Stimulated activated CD8-positive, alpha-beta memory T cell treated with anti-CD3 and anti-CD28 coated beads, Interleukin-2, amount 100 ng/mL, for 48 hours (primary cell): ENCODE measurements around the gene C3orf38.
"Not testable (repeated sequence)": the region's sequence is repeated elsewhere in the genome, so short reads cannot be mapped to it uniquely, and the experiment has no call there.

Source experiments
- DNase-seq, 2 donors: peaks; one replicate each; pipeline ENCODE4 v3.0.0-alpha.2; 2020; ENCODE audit warnings: low read depth in 2 of 2

The C3orf38 gene

DNA sequence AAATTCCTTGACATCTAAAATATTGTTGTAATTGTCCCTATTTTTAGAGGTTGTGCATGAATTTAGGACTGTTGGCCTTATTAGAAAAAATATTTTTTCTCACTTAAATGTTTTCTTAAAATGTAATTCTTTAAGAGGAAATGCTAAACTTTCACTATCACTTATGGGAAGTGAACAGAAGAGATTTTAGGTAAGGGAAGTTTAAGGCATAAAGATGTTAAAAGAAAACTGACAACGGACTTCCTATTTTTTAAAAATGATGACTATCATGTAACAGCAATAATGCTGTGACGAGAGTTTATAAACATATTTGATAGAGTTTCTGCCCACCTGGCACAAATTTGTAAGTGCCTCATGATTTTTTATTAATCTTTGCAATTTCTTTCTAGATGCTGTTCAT lies 3.1 kb downstream of the C3orf38 start:
- no peak for DNase-seq

DNA sequence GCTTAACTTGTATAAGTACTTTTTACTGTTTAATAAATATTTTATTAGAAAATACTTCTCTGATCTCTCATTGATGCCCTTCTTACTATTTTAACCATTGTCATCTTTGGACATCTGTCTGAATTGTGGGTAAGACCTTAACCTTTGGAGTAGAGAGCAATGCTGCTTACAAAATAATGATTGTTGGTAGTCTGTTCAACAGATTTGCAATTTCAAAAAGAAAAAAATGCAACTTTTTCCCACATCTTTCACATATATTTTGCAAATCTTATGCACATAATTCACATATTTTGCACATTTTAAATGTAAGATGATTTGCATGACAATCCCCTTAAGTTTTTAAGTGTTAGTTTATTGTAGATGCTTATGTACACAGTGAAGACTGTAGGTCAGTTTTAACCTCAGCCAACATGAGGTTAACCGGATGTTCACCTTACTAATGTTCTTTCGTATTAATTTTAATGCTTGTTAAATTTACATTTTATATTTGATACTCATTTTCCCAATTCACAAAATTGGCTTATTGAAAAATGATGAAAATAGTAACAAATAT lies 16.7 kb downstream of the C3orf38 start:
- no peak for DNase-seq

DNA sequence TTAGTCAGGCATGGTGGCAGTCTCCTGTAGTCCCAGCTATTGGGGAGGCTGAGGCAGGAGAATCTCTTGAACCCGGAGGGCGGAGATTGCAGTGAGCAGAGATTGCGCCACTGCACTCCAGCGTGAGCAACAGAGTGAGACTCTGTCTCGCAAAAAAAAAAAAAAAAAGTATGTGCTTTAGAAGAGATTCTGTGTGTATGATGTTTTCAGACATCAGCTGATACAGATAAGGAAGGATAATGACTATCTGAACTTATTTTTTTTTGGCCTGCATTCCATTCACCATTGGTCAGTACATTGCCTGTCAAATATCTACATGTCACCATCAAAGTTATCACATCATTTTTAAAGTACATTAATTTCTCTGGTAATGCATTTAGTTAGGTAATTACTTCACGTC lies 17.4 kb downstream of the C3orf38 start:
- DNase-seq, result no peak

DNA sequence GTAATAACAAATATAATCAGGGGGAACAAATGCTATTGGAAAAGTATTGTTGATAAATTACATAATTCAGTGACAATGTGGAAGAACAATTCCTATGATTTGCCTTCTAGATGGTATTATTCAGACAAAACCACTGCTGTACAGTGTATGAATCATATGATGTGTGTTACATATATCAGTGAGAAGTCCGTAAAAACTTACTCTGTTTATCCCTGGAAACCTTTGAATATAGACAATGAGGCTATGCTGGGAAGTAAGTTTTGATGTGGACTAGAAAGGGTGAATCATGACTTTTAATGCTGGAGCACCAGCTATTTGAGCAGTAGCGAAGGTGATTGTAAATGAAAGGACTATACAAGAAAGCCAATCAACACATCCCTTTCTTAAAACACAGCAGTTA lies 17.9 kb downstream of the C3orf38 start:
- no peak for DNase-seq

DNA sequence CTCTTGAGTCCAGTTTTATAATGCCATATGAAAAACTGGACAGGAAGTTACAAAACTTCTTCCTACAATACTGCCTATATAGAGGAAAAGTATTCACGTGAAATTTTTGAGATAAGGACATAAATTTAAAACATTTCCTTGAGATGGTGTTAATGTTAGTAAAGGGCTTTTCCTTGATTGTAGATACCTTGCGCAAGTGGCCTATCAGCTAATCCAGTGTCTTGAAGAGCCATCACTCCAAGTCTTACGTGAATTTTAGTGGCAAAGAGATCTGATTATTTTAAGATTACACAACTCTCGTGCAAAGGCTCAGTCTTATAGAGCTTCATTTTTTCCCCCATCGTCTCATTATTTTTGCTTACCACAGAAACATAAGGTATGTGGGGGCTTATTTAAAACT lies 18.4 kb downstream of the C3orf38 start:
- DNase-seq, result no peak

DNA sequence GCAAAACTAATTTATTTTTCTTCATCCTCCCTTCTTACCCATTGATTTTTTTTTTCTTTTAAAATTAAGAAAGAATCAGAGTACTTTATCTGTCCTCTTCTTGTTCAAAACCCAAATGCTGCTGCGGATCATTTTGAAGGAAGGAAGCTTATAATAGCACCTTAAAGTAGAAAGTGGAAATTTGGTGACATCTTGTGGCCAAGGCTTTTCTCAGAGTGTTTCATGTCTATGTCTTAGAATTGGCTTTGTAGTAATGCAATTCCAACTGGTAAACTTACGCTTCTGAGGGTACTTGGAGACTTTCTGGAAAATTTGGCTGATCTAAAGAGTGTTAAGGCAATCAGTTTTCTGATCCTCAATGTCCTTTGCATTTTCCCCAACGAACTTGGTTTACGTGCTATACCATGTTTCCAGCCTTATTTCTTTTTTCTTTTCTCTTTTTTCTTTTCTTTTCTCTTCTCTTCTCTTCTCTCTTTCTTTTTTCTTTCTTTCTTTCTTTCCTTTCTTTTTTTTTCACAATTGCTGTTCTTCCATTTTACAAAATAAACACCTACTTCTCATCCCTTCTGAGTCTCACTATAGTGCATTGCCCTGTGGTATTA lies 30.7 kb downstream of the C3orf38 start:
- no peak for DNase-seq

DNA sequence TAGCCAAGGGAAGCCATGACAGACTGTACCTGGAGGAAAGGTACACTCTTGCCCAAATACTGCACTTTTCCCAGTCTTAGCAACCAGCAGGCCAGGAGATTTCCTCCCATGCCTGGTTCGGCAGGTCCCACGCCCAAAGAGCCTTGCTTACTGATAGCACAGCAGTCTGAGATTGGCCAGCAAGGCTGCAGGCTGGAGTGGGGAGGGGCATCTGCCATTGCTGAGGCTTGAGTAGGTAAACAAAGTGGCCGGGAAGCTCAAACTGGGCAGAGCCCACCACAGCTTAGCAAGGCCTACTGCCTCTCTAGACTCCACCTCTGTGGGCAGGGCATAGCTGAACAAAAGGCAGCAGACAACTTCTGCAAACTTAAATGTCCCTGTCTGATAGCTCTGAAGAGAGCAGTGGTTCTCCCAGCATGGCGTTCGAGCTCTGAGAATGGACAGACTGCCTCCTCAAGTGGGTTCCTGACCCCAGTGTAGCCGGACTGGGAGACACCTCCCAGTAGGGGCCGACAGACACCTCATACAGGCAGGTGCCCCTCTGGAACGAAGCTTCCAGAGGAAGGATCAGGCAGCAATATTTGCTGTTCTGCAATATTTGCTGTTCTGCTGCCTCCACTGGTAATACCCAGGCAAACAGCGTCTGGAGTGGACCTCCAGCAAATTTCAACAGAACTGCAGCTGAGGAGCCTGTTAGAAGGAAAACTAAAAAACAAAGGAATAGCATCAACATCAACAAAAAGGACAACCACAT lies 32.6 kb downstream of the C3orf38 start:
- not testable (repeated sequence) for DNase-seq

DNA sequence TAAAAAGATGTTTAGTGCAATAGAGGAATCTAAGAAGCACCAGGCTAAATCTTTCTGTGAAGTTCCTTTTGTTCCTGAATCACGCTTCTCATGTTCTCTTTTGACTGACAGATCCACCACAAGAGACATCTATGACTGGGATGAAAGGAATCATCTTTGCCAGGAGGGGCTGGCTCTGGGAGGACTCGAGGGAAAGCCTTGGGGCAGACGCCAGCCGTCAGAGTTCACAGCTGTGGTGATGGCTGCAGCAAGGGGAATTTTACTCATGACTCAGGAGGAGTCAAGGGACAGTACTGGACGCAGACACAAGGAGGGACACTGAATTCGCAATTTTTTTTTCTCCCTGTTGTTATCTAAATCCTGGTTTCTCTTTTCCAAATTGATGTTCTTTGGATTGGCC lies 38.7 kb downstream of the C3orf38 start:
- DNase-seq, result no peak

DNA sequence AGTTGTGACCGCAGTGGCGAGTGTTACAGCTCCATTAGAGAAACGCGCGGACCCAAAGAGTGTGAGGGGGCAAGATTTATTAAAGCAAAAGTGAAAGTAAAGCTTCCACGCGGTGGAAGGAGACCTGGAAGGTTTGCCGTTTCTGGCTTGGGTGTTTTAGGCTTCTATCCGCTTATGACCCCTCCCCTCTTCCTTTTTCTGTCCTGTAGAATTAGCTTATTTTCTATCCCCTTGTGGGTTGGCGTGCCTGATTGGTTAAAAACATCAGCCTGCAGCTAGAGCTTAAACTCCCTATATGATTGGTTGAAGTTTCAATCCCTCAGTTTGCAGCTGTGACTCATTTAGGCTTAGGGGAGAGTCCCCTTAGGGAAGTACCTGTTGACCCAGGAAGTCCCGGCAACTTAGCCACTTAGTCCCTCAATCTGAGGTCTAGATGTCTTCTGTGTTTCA lies 39.6 kb downstream of the C3orf38 start:
- DNase-seq, result no peak

DNA sequence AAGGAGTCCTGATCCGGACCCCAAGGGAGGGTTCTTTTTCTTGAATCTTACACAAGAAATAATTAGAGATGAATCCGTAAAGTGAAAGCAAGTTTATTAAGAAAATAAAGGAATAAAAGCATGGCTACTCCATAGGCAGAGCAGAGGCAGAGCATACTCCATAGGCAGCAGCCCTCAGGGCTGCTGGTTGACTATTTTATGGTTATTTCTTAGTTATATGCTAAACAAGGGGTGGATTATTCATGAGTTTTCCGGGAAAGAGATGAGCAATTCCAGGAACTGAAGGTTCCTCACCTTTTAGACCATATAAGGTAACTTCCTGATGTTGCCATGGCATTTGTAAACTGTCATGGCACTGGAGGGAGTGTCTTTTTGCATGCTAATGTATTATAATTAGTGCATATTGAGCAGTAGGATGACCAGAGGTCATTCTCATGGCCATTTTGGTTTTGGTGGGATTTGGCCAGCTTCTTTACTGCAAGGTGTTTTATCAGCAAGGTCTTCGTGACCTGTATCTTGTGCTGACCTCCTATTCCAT lies 42.2 kb downstream of the C3orf38 start:
- DNase-seq, result no peak

DNA sequence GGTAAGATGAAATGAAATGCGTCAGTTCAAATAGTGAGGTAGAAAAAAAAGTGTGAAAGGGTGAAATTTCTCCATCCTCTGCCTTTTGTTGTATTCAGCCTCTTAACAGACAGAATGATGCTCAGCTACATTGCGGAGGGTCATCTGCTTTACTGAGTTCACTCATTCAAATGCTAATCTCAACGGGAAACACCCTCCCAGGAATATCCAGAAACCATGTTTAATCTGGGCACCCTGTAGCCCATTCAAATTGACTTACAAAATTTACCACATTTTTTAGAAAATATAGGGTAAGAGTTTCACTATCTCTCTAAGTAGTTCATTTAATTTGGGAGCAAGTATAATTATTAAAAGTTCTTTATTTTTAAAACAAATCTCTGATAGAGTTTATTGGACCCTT lies 42.9 kb downstream of the C3orf38 start:
- no peak for DNase-seq

DNA sequence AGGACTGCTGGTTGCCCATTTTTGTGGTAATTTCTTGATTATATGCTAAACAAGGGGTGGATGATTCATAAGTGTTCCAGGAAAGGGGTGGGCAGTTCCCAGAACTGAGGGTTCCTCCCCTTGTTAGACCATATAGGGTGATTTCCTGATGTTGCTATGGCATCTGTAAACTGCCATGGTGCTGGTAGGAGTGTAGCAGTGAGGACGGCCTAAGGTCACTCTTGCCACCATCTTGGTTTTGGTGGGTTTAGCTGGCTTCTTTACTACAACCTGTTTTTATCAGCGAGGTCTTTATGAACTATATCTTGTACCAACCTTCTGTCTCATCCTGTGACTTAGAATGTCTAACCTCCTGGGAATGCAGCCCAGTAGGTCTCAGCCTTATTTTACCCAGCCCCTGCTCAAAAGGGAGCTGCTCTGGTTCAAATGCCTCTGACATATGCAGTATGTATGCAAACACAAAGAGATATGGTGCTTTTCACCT lies 46.2 kb downstream of the C3orf38 start:
- DNase-seq, result peak; percentile 18 to 26

DNA sequence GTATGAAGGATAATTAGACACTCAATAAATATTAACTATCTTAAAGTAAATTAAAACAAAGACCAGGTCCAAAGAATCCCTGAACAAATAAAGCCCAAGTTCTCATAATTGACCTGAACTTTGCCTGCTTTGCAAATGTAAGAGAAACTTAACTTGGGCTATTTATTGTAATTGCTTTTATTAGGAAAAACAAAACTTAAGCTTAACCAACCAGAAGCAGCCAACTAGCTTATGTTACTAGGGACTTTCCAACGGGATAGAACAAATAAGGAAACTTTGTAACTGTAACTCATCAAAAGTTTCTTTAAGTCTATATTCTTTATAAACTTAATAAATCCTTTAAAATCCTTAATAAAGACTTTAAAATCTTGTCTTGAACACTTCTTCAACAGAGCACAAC lies 48.4 kb downstream of the C3orf38 start:
- DNase-seq, result no peak

DNA sequence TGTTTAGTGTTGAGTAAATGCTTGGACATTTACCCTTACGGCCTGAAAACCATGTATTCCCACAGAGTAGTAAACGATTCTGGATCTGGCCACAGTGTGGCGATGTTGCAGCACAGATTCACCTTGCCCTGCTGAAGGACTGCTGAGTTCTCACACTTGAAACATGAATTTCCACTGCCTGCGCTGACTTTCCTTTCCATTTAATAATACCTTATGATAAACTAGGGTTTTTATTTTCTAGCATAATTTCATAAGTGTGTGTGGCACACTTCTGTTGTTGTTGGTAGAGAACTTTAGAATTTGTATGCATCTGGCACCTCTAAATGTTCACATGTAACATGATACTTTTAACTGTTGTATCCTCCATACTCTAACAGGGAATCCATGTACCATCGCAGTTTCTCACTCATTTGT lies 53.9 kb downstream of the C3orf38 start:
- DNase-seq, result peak; percentile 21 to 48
